WERI-Rb-1 (cell line): ENCODE results near the gene PTPRT.

Experiments used
- DNase-seq: peaks from one replicate; pipeline ENCODE4 v3.0.0-alpha.2; 2020
- H3K27ac ChIP-seq: fragments of 250-450 bp; sonication (Bioruptor Pico); 2 replicates; pipeline ENCODE4 v1.5.1; 2020; ENCODE audit warnings: mild to moderate bottlenecking, moderate library complexity
- H3K27me3 ChIP-seq: fragments of 250-450 bp; sonication (Bioruptor Pico); 2 replicates; pipeline ENCODE4 v1.5.1; 2021; ENCODE audit warnings: mild to moderate bottlenecking, low read depth, moderate library complexity; ENCODE audit not compliant: insufficient read depth, severe bottlenecking
- H3K36me3 ChIP-seq: fragments of 250-450 bp; sonication (Bioruptor Pico); 2 replicates; pipeline ENCODE4 v1.5.1; 2020; ENCODE audit warnings: mild to moderate bottlenecking, moderate library complexity
- H3K4me3 ChIP-seq: 2 replicates; pipeline ENCODE4 v1.5.1; 2011; ENCODE audit warnings: low read depth, mild to moderate bottlenecking, control low read depth, low read length
- H3K9me3 ChIP-seq: fragments of 250-450 bp; sonication (Bioruptor Pico); 2 replicates; pipeline ENCODE4 v1.5.1; 2021; ENCODE audit warnings: mild to moderate bottlenecking, moderate library complexity; ENCODE audit not compliant: severe bottlenecking
- TF ChIP-seq, protein P1 (sequence below): IDR thresholded peaks from 2 replicates; pipeline ENCODE4 v1.5.1; 2011; ENCODE audit warnings: low read depth, mild to moderate bottlenecking, control low read depth, inconsistent platforms, low read length

Gene PTPRT

DNA sequence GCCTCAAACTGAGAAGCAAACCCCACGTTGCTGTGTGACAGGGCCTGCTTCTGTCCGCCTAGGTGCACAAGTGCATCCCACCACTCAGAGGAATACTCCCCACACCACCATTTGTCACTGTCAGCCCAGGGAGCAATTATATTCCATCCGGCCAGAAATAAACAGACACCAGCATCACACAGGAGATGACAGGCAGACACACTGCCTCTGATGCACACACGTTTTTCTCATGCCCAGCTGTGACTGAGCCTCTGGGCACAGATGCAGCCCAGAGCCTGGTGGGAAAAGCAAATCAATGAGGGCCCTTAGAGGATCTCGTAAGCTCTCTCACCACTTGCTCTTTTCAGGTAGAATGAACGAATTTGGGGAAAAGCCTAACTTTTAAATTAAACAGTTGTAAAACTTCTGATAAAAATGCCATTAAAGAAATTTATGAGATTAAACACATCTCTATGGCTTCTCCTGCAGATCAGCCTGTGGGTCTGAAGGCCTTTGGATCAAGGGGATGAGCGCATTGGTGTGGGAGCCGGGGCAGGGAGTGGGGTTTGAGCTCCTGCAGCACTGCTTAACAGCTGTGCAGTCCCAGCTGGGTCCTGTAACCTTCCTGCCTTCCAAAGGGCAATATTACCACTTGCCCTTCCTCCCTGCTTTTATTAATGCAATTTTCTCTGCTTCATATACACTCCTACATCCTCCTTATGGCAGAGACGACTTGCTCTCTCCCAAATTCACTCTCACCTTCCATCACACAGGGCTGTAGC is 624.3 kb downstream of the PTPRT start:
- TF ChIP-seq, protein P1, sequence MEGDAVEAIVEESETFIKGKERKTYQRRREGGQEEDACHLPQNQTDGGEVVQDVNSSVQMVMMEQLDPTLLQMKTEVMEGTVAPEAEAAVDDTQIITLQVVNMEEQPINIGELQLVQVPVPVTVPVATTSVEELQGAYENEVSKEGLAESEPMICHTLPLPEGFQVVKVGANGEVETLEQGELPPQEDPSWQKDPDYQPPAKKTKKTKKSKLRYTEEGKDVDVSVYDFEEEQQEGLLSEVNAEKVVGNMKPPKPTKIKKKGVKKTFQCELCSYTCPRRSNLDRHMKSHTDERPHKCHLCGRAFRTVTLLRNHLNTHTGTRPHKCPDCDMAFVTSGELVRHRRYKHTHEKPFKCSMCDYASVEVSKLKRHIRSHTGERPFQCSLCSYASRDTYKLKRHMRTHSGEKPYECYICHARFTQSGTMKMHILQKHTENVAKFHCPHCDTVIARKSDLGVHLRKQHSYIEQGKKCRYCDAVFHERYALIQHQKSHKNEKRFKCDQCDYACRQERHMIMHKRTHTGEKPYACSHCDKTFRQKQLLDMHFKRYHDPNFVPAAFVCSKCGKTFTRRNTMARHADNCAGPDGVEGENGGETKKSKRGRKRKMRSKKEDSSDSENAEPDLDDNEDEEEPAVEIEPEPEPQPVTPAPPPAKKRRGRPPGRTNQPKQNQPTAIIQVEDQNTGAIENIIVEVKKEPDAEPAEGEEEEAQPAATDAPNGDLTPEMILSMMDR: no peak
- no peak overlapping the region for H3K27ac ChIP-seq
- H3K4me3 ChIP-seq: no peak overlapping the region
- H3K27me3 ChIP-seq: no peaks in the 10 kb centered on the region
- no peak for DNase-seq
- H3K36me3 ChIP-seq: no peaks in the 10 kb centered on the region
- H3K9me3 ChIP-seq: no peaks in the 10 kb centered on the region

DNA sequence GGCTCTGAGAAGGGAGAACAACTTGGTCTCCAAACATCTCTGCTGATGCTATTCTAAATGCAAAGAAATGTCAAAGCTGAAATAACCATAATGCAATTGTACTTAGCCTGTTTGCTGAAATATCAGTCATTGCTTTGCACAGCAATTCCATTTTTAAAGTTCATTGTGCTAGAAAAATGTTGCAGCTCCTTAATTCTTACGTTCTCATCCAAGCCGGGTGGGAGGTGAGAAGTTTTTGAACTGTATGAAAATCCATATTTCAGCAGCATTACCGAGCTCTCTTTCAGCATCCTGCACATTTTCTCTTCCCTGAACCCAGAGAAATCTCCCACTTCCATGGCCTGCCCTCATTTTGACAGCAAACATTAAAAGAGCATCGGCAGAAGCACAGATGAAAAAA is 630.0 kb downstream of the PTPRT start:
- H3K36me3 ChIP-seq: no peaks in the 10 kb centered on the region
- H3K9me3 ChIP-seq: no peaks in the 10 kb centered on the region
- no peak overlapping the region for H3K27ac ChIP-seq
- no peak for DNase-seq
- no peak overlapping the region for H3K4me3 ChIP-seq
- H3K27me3 ChIP-seq: no peaks in the 10 kb centered on the region
- TF ChIP-seq, protein P1: no peak

DNA sequence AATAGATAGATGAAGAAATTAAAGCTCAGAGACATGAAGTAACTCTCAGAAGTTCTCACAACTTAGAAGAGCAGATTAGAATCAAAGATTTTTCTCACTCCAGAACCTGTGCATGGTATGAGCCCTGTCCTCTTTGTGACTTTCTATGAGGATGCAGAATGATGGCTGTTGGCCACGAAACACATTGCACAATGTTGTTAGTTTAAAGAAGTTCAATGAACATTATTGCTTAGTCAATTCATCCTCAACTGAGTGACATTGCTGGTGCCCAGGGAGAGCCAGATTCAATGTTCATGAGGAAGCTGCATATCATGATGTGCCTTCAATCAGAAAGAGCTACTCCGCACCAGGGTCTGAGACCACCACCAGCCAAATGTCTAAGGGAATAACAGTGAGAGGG is 633.1 kb downstream of the PTPRT start:
- Histone ChIP-seq H3K27ac (no peak overlapping the region), H3K9me3 (no peaks in the 10 kb centered on the region), H3K36me3 (no peaks in the 10 kb centered on the region), H3K27me3 (no peaks in the 10 kb centered on the region), H3K4me3 (no peak overlapping the region)
- no peak for DNase-seq
- TF ChIP-seq, protein P1: no peak

DNA sequence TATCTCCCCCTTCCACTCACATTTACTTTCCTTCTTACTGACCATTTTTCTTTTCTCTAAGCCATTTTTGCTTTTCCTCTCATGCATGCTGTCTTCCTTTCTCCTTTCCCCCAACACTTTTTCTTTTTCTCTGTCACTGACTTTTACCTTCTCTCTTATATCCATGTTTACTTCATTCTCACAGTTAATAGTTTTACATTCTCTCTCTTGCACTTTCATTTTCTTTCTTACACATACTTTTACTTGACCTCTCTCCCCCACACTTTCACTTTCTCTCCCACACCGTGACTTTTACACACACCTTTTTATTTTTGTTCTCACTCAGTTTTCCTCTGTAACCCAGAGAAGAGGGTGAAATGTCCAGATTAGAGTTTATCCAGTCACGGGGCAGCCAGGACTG is 636.3 kb downstream of the PTPRT start:
- H3K27me3 ChIP-seq: no peaks in the 10 kb centered on the region
- no peaks in the 10 kb centered on the region for H3K36me3 ChIP-seq
- DNase-seq: no peak
- TF ChIP-seq, protein P1: no peak
- H3K9me3 ChIP-seq: no peaks in the 10 kb centered on the region
- no peak overlapping the region for H3K27ac ChIP-seq
- no peak overlapping the region for H3K4me3 ChIP-seq

DNA sequence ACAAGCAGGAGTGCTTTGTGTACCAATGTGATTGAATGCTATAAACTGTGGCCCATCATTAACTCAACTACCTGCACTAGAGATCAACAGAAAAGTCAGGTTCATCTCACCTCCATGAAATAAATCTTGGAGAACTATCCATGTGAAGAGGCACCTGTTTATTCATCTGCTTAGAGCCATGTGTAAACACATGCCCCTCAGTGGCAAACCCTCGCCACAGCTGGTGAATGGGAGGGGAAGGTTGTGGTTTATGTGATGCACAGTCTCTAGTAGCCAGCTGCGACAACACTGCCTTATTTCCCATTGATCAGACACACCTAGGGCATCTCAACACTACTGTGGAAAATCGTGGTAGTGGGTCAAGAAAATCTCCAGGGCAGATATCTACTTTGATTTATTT is 640.2 kb downstream of the PTPRT start:
- Histone ChIP-seq H3K9me3 (no peaks in the 10 kb centered on the region), H3K27me3 (no peaks in the 10 kb centered on the region), H3K4me3 (no peak overlapping the region), H3K36me3 (no peaks in the 10 kb centered on the region), H3K27ac (no peak overlapping the region)
- DNase-seq: no peak
- TF ChIP-seq, protein P1: no peak

DNA sequence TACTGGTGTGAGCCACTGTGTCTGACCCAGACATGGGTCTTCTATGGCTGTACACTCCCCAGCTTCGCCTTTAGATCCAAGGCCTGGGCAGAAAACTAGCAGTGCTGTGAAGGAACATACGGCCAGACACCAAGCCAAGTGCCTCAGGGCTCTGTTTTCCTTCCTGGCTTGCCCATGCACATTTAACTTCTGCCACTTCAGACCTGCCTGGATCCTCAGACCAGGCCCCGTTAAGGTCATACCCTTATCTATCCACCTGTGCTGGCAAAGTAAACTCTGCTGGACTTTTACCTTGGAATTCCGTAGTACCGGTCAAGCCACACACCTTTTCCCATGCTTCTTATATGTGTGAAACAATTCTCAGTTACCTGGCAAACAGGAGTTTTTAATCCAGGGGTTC is 644.8 kb downstream of the PTPRT start:
- Histone ChIP-seq H3K27me3 (no peaks in the 10 kb centered on the region), H3K9me3 (no peaks in the 10 kb centered on the region), H3K4me3 (no peak overlapping the region), H3K27ac (no peak overlapping the region), H3K36me3 (no peaks in the 10 kb centered on the region)
- DNase-seq: no peak
- TF ChIP-seq, protein P1: no peak
